ENCODE data around the gene HTRA3. TPM values are rescaled to one million over a fixed set of nuclear protein-coding genes. Genes with fewer than 3 reads are reported as not detected.

The HTRA3 gene
- total and polyA plus RNA-seq, 2 experiments from 2014 or later: 19.4 to 34.9 TPM

DNA sequence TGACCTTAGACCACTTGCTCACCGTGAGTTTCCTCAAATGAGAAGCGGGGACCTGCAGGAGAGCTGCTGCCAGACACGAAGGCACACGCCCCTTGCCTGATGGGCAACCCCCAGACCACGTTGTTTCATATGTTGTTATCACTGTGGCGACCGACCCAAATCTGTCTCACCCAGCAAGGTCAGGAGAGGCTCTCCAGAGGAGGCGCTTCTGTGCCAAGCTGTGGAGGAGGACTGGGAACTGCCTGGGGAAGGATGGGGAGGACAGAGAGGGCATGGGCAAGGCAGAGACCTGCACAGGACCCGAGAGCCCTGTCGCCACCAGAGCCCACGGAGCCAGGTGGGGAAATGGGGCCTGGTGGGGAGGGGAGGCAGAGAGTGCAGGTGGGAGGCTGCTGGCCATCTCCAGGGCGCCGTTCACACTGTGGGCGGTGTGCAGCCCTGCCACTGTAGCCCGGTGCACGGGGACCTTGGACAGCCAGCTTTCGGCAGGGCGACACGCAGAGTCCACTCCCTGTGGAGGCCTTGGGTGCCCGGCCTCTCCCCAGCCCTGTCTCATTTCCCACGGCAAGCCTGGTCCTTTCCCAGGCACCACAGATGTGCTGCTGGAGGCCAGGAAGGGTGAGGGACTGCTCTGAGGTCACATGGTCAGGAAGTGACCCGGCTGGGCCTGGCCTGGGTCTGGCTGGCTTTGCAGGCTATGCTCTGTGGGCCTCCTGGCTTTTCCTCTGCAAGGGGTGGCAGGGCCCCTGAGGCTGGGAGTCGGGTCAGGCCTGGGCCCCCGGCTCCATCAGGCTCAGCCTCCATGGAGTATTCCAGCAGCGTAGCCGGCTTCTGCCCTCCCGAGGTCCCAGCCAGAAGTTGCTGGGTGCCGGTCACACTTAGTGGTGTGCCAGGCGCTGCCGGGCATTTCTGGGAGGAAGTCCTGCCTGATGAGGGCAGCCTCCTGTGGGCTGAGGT lies 3.2 kb downstream of the HTRA3 start:
- Histone ChIP-seq H2AFZ (no peak overlapping the region), H3K4me3 (no peak overlapping the region), H3K27me3 (peaks cover 20% of the 10 kb centered on the region), H4K20me1 (ENCODE audit: insufficient read depth, poor library complexity, severe bottlenecking) (no peaks in the 10 kb centered on the region), H3K4me2 (peak overlapping the region; percentile 27), H3K9me3 (ENCODE audit: low read depth) (no peaks in the 10 kb centered on the region), H3K79me2 (no peaks in the 10 kb centered on the region), H3K27ac (no peak overlapping the region), H3K36me3 (replicated peaks; ENCODE audit: insufficient read depth, low read depth) (no peaks in the 10 kb centered on the region), H3K4me1 (ENCODE audit: insufficient read depth) (peaks cover 42% of the 10 kb centered on the region), H3K9me2 (replicated peaks; ENCODE audit: insufficient read depth) (no peaks in the 10 kb centered on the region)
- 79% methylated on average over 28 of the region's 30 CpGs for WGBS (ENCODE audit: low lambda C conversion rate, missing lambda C conversion rate)
- TF ChIP-seq, protein P1, sequence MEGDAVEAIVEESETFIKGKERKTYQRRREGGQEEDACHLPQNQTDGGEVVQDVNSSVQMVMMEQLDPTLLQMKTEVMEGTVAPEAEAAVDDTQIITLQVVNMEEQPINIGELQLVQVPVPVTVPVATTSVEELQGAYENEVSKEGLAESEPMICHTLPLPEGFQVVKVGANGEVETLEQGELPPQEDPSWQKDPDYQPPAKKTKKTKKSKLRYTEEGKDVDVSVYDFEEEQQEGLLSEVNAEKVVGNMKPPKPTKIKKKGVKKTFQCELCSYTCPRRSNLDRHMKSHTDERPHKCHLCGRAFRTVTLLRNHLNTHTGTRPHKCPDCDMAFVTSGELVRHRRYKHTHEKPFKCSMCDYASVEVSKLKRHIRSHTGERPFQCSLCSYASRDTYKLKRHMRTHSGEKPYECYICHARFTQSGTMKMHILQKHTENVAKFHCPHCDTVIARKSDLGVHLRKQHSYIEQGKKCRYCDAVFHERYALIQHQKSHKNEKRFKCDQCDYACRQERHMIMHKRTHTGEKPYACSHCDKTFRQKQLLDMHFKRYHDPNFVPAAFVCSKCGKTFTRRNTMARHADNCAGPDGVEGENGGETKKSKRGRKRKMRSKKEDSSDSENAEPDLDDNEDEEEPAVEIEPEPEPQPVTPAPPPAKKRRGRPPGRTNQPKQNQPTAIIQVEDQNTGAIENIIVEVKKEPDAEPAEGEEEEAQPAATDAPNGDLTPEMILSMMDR (IDR thresholded peaks at IDR 0.05; ENCODE audit: poor library complexity): no peak
- TF ChIP-seq EZH2phosphoT487 (IDR thresholded peaks at IDR 0.05; ENCODE audit: low read depth, severe bottlenecking, unreplicated experiment) (no peak), EZH2 (IDR thresholded peaks at IDR 0.05; ENCODE audit: borderline replicate concordance) (no peak)
- no peak for DNase-seq (ENCODE audit: low spot score)

DNA sequence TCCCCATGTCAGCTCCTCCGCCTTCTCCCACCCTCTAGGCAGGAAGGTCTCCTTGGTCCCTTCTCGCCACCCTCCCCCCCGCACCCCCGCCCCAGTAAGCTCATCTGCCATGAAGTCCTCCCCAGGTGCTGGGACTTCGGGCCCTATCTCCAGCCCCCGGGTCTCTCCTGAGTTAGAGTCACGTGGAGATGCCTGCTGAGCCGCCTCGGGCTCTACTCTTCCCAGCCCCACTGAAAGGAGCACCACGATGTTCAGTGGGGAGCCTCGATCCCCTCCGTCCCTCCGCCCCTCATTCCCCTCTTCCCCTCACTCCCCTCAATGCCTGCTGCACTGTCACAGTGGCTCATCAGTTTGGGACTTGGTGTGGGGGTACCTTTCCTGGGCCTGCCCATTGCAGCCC lies 3.9 kb downstream of the HTRA3 start:
- DNase-seq (ENCODE audit: low spot score): no peak
- TF ChIP-seq, protein P1 (IDR thresholded peaks at IDR 0.05; ENCODE audit: poor library complexity): no peak
- no peak for TF ChIP-seq EZH2phosphoT487 (IDR thresholded peaks at IDR 0.05; ENCODE audit: low read depth, severe bottlenecking, unreplicated experiment)
- Histone ChIP-seq H3K79me2 (no peaks in the 10 kb centered on the region), H3K27ac (no peak overlapping the region), H3K36me3 (replicated peaks; ENCODE audit: insufficient read depth, low read depth) (no peaks in the 10 kb centered on the region), H3K9me3 (ENCODE audit: low read depth) (no peaks in the 10 kb centered on the region), H3K4me1 (ENCODE audit: insufficient read depth) (peaks cover 47% of the 10 kb centered on the region), H3K4me2 (peak overlapping the region; percentile 27), H3K9me2 (replicated peaks; ENCODE audit: insufficient read depth) (no peaks in the 10 kb centered on the region), H2AFZ (no peak overlapping the region), H3K4me3 (no peak overlapping the region), H3K27me3 (peaks cover 20% of the 10 kb centered on the region), H4K20me1 (ENCODE audit: insufficient read depth, poor library complexity, severe bottlenecking) (no peaks in the 10 kb centered on the region)
- WGBS (ENCODE audit: low lambda C conversion rate, missing lambda C conversion rate): 100% methylated on average over 1 of the region's 13 CpGs

DNA sequence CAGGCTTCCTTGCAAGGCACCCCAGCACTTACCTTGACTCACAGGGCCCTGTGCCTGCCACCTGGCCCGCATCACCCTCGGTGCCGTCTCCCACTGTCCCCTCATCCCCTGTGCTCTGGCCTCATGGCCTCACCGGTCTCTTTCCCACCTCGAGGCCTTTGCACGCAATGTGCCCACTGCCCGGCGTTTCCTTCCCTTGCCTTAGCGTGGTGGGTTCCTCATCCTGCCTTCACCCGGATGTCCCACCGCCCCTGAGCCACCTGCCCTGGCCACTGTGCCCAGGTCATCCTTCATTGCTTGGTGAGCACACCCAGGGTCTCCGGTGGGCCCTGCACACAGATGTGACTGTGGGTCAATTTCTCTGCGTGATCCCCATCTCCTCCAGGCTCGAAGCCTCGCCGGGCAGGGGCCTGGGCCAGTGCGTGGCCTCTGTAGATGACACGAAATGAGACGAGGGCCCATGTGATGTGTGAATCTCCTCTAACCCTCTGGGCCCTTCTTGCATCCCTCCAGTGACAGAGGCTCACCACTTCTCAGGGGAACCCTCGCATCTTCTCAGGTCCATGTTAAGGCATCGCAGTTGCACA lies 4.6 kb downstream of the HTRA3 start:
- H3K9me2 ChIP-seq (replicated peaks; ENCODE audit: insufficient read depth): no peaks in the 10 kb centered on the region
- DNase-seq (ENCODE audit: low spot score): no peak
- TF ChIP-seq EZH2 (IDR thresholded peaks at IDR 0.05; ENCODE audit: borderline replicate concordance) (no peak), EZH2phosphoT487 (IDR thresholded peaks at IDR 0.05; ENCODE audit: low read depth, severe bottlenecking, unreplicated experiment) (no peak)
- TF ChIP-seq, protein P1 (IDR thresholded peaks at IDR 0.05; ENCODE audit: poor library complexity): no peak
- no peaks in the 10 kb centered on the region for H3K79me2 ChIP-seq
- H4K20me1 ChIP-seq (ENCODE audit: insufficient read depth, poor library complexity, severe bottlenecking): no peaks in the 10 kb centered on the region
- peak overlapping the region; percentile 73 for H3K27ac ChIP-seq
- 91% methylated on average over 21 of the region's 21 CpGs for WGBS (ENCODE audit: low lambda C conversion rate, missing lambda C conversion rate)
- no peak overlapping the region for H3K4me3 ChIP-seq
- peak overlapping the region; percentile 7 for H3K4me2 ChIP-seq
- H3K36me3 ChIP-seq (replicated peaks; ENCODE audit: insufficient read depth, low read depth): no peaks in the 10 kb centered on the region
- no peak overlapping the region for H2AFZ ChIP-seq
- H3K9me3 ChIP-seq (ENCODE audit: low read depth): no peaks in the 10 kb centered on the region
- peaks cover 54% of the 10 kb centered on the region for H3K4me1 ChIP-seq (ENCODE audit: insufficient read depth)
- H3K27me3 ChIP-seq: peaks cover 18% of the 10 kb centered on the region

All from hepatocyte (in vitro differentiated cells).